ENCODE data around the gene MRPL27.

GRCh38 chr17:50329716-50330115, 43.3 kb downstream of the MRPL27 start:
- TF ChIP-seq REST (IDR thresholded peaks at IDR 0.05; ENCODE audit: low read depth) (no peak), CTCF (IDR thresholded peaks at IDR 0.05 in 2 of 3, conservative IDR thresholded peaks at IDR 0.05 in 1 of 3; ENCODE audit: borderline replicate concordance in 1 of 3, insufficient read depth in 1 of 3, low read depth in 2 of 3, low read length in 2 of 3) (no peak), RAD21 (IDR thresholded peaks at IDR 0.05; ENCODE audit: low read depth) (no peak), POLR2AphosphoS5 (IDR thresholded peaks at IDR 0.05; ENCODE audit: low read depth, low read length) (no peak), YY1 (IDR thresholded peaks at IDR 0.05; ENCODE audit: extremely low read depth, insufficient replicate concordance, low read depth, low read length) (no peak), JUND (IDR thresholded peaks at IDR 0.05) (no peak), POLR2A (IDR thresholded peaks at IDR 0.05; ENCODE audit: borderline replicate concordance, extremely low read depth, insufficient read depth, insufficient read length) (no peak), ZNF274 (IDR thresholded peaks at IDR 0.05; ENCODE audit: low read depth, low read length) (no peak), EZH2 (IDR thresholded peaks at IDR 0.05) (no peak), EZH2phosphoT487 (IDR thresholded peaks at IDR 0.05; ENCODE audit: borderline replicate concordance) (no peak), SIN3A (IDR thresholded peaks at IDR 0.05; ENCODE audit: low read depth) (no peak)

Measured in HCT116 (cell line).